Upper lobe of left lung (tissue), 6 donors: Measurements from ENCODE around the gene FLOT2. TPM values are rescaled to one million over a fixed set of nuclear protein-coding genes. Genes with fewer than 3 reads are reported as not detected.

Experiments
- ATAC-seq, 2 donors: fragments of 200-7000 bp; cut with Tn5 transposase; one replicate each; pipeline ENCODE4 v1.9.1; 2022; ENCODE audit warnings: mild to moderate bottlenecking in 2 of 2, moderate library complexity in 2 of 2; ENCODE audit not compliant: low FRiP score in 2 of 2
- DNase-seq, 2 donors: peaks; one replicate each; pipeline ENCODE4 v3.0.0-alpha.2; 2019 to 2020
- H3K27ac ChIP-seq, 4 donors: fragments of 200-600 bp; sonication (generic); one replicate each; pipeline ENCODE4 v1.5.1; 2016 to 2019
- H3K27me3 ChIP-seq, 4 donors: fragments of 200-600 bp; sonication (generic); one replicate each; pipeline ENCODE4 v1.5.1; 2017 to 2019
- H3K36me3 ChIP-seq, 4 donors: fragments of 200-600 bp; sonication (generic); one replicate each; pipeline ENCODE4 v1.5.1; 2016 to 2019
- H3K4me1 ChIP-seq, 4 donors: fragments of 200-600 bp; sonication (generic); one replicate each; pipeline ENCODE4 v1.5.1; 2018 to 2019
- H3K4me3 ChIP-seq, 4 donors: fragments of 200-600 bp; sonication (generic); one replicate each; pipeline ENCODE4 v1.5.1; 2017 to 2019; ENCODE audit warnings: mild to moderate bottlenecking in 2 of 4, moderate library complexity in 1 of 4
- H3K9me3 ChIP-seq, 4 donors: fragments of 200-600 bp; sonication (generic); one replicate each; pipeline ENCODE4 v1.5.1; 2018 to 2019
- CTCF ChIP-seq, 6 experiments: fragments of 450-650 bp in 4 of 6; fragments of 200-600 bp in 2 of 6; sonication (generic) in 2 of 6; IDR thresholded peaks; one replicate each; pipeline ENCODE4 v1.5.1; 2016 to 2019; ENCODE audit warnings: antibody characterized with exemption in 6 of 6
- EP300 ChIP-seq, 4 donors: sonication (generic); formaldehyde crosslinking; IDR thresholded peaks; one replicate each; pipeline ENCODE4 v1.5.1; 2017; ENCODE audit warnings: antibody characterized with exemption in 4 of 4, control low read depth in 2 of 4
- POLR2A ChIP-seq, 4 donors: fragments of 450-650 bp; IDR thresholded peaks; one replicate each; pipeline ENCODE4 v1.5.1; 2016 to 2017; ENCODE audit warnings: antibody characterized with exemption in 4 of 4, mild to moderate bottlenecking in 2 of 4
- POLR2AphosphoS5 ChIP-seq, 2 donors: sonication (generic); formaldehyde crosslinking; IDR thresholded peaks; one replicate each; pipeline ENCODE4 v1.5.1; 2017; ENCODE audit warnings: antibody characterized with exemption in 2 of 2
- WGBS, 2 donors: methylation state at CpG; one replicate each; pipeline ENCODE4 v1.1.5; 2017 to 2018; 5-methylcytosine and 5-hydroxymethylcytosine counted together
- total RNA-seq, 6 donors: library from RNA; depleted of rRNA in 4 of 6; stranded (reverse); fragments of >200 nt in 4 of 6; gene quantifications; one replicate each; pipeline versions ENCODE4 v1.1.0 to v1.2.1, GENCODE V29; 2016 to 2021
- donor health status: DM: no; HTN: no; CAD: no; lungs with moderate emphysema.
- donor health status: DM: no; HTN: yes; CAD: no; lungs with severe emphysema.

FLOT2 gene
- total RNA-seq, 6 donors from 2014 or later, result 75.4 to 211 (median 85.8) TPM

GRCh38 chr17:28926786-28927185, 29.3 kb upstream of the FLOT2 start:
- no peak overlapping the region for H3K4me3 ChIP-seq
- TF ChIP-seq POLR2AphosphoS5 (IDR thresholded peaks at IDR 0.05) (no peak), CTCF (IDR thresholded peaks at IDR 0.05) (no peak), EP300 (IDR thresholded peaks at IDR 0.05) (no peak), POLR2A (IDR thresholded peaks at IDR 0.05) (no peak)
- no peaks in the 10 kb centered on the region for H3K27me3 ChIP-seq
- H3K9me3 ChIP-seq, result no peaks in the 10 kb centered on the region
- peaks cover 25 to 32% (median 28%) of the 10 kb centered on the region in 4 donors for H3K4me1 ChIP-seq
- ATAC-seq, result no peak
- H3K27ac ChIP-seq, result peak overlapping the region; percentile 81 to 90 (median 82)
- no peak for DNase-seq
- H3K36me3 ChIP-seq, result peaks cover 5 to 42% (median 21%) of the 10 kb centered on the region in 4 donors
- 95 to 100% methylated on average over 4 of the region's 4 CpGs for WGBS, 2 donors

- ATAC-seq, result no peak
- Histone ChIP-seq H3K4me1 (peaks cover 25 to 32% (median 28%) of the 10 kb centered on the region in 4 donors), H3K27ac (peak overlapping the region; percentile 81 to 90 (median 82)), H3K36me3 (peaks cover 6 to 46% (median 23%) of the 10 kb centered on the region in 4 donors), H3K4me3 (no peak overlapping the region), H3K27me3 (no peaks in the 10 kb centered on the region), H3K9me3 (no peaks in the 10 kb centered on the region)
- 38 to 55% methylated on average over 2 of the region's 2 CpGs for WGBS, 2 donors
- DNase-seq, result no peak
- no peak for TF ChIP-seq POLR2AphosphoS5 (IDR thresholded peaks at IDR 0.05)
- no peak for TF ChIP-seq POLR2A (IDR thresholded peaks at IDR 0.05)
- TF ChIP-seq CTCF (IDR thresholded peaks at IDR 0.05), result no peak
- no peak for TF ChIP-seq EP300 (IDR thresholded peaks at IDR 0.05)
Observed at GRCh38 chr17:28926366-28926765, 28.8 kb upstream of the FLOT2 start.

GRCh38 chr17:28925912-28926365, 28.4 kb upstream of the FLOT2 start:
- no peaks in the 10 kb centered on the region for H3K9me3 ChIP-seq
- WGBS, 2 donors, result 8 to 11% methylated on average over 2 of the region's 2 CpGs
- no peaks in the 10 kb centered on the region for H3K27me3 ChIP-seq
- DNase-seq (peak in 1 of 2 donors; percentile 39), ATAC-seq (peak; percentile 75 to 78)
- no peak overlapping the region for H3K4me3 ChIP-seq
- peaks cover 25 to 32% (median 28%) of the 10 kb centered on the region in 4 donors for H3K4me1 ChIP-seq
- H3K36me3 ChIP-seq, result peaks cover 11 to 50% (median 27%) of the 10 kb centered on the region in 4 donors
- TF ChIP-seq POLR2AphosphoS5 (IDR thresholded peaks at IDR 0.05) (peak in 1 of 2 donors; percentile 90), EP300 (IDR thresholded peaks at IDR 0.05) (peak in 2 of 4 donors; percentile 22 to 80), POLR2A (IDR thresholded peaks at IDR 0.05) (no peak)
- H3K27ac ChIP-seq, result peak overlapping the region; percentile 81 to 90 (median 82)

- DNase-seq, result no peak
- no peak for TF ChIP-seq EP300 (IDR thresholded peaks at IDR 0.05)
- no peak for TF ChIP-seq POLR2A (IDR thresholded peaks at IDR 0.05)
- no peak for TF ChIP-seq POLR2AphosphoS5 (IDR thresholded peaks at IDR 0.05)
- no peak for TF ChIP-seq CTCF (IDR thresholded peaks at IDR 0.05)
Observed at GRCh38 chr17:28920201-28920600, 22.7 kb upstream of the FLOT2 start.

DNA sequence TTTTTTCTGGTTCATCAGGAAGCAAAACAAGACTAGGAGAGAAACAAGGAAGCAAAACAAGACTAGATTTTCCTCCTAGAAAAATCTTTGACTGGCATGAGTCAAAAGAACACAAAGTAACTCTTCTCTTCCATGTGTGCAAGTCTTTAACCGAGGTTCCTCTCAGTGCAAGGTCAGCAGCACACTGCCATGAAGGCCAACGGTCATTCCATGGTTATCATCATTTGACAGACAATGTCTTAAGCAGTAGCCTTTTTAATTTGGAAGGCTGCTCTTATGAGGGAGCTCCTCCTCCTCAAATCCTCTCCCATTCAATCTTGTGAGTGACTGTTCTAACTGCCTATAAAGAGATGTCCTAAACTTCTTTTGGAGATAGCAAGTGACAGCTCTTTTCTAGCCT, 20.8 kb upstream of the FLOT2 start:
- Histone ChIP-seq H3K4me3 (no peak overlapping the region), H3K9me3 (no peaks in the 10 kb centered on the region), H3K27ac (no peak overlapping the region), H3K27me3 (no peaks in the 10 kb centered on the region), H3K36me3 (peaks cover 52 to 97% (median 87%) of the 10 kb centered on the region in 4 donors), H3K4me1 (no peaks in the 10 kb centered on the region)
- 78 to 79% methylated on average over 2 of the region's 2 CpGs for WGBS, 2 donors
- ATAC-seq (no peak), DNase-seq (no peak)
- no peak for TF ChIP-seq POLR2A (IDR thresholded peaks at IDR 0.05)
- no peak for TF ChIP-seq EP300 (IDR thresholded peaks at IDR 0.05)
- TF ChIP-seq CTCF (IDR thresholded peaks at IDR 0.05), result no peak
- TF ChIP-seq POLR2AphosphoS5 (IDR thresholded peaks at IDR 0.05), result no peak

More at GRCh38 chr17:28920201-28920600, 22.7 kb upstream of the FLOT2 start:
- peaks cover 50 to 97% (median 80%) of the 10 kb centered on the region in 4 donors for H3K36me3 ChIP-seq
- ATAC-seq, result no peak
- no peaks in the 10 kb centered on the region for H3K27me3 ChIP-seq
- peaks cover 3 to 4% (median 4%) of the 10 kb centered on the region in 4 donors for H3K4me1 ChIP-seq
- H3K27ac ChIP-seq, result no peak overlapping the region
- no peaks in the 10 kb centered on the region for H3K9me3 ChIP-seq
- H3K4me3 ChIP-seq, result no peak overlapping the region
